Gastrocnemius medialis (tissue), 4 donors: ENCODE measurements around the gene ZNF418.

Source experiments
- CTCF ChIP-seq, 5 experiments: fragments of 450-650 bp in 3 of 5; fragments of 200-600 bp in 2 of 5; sonication (generic) in 2 of 5; IDR thresholded peaks in 4 of 5; conservative IDR thresholded peaks in 1 of 5; 1 replicate in 4 of 5; 2 replicates in 1 of 5; pipeline ENCODE4 v1.5.1; 2016 to 2019; ENCODE audit warnings: antibody characterized with exemption in 5 of 5, mild to moderate bottlenecking in 3 of 5, moderate library complexity in 3 of 5
- POLR2A ChIP-seq, 2 donors: fragments of 450-650 bp; IDR thresholded peaks; one replicate each; pipeline ENCODE4 v1.6.1; 2017; ENCODE audit warnings: antibody characterized with exemption in 2 of 2, mild to moderate bottlenecking in 2 of 2, moderate library complexity in 2 of 2

GRCh38 chr19:57961785-57962184, 26.6 kb upstream of the ZNF418 start:
- TF ChIP-seq CTCF (IDR thresholded peaks at IDR 0.05 in 4 of 5, conservative IDR thresholded peaks at IDR 0.05 in 1 of 5) (no peak), POLR2A (IDR thresholded peaks at IDR 0.05) (no peak)
